ENCODE measurements around the gene SEPTIN12.

The SEPTIN12 gene

GRCh38 chr16:4803401-4803844 lies 15.3 kb upstream of the SEPTIN12 start:
- FAIRE-seq, result no peak
- no peak for DNase-seq (ENCODE audit: insufficient read length, low spot score)
- no peak for TF ChIP-seq CTCF (IDR thresholded peaks at IDR 0.05; ENCODE audit: insufficient read depth, missing control alignments)

GRCh38 chr16:4802659-4803287 lies 14.6 kb upstream of the SEPTIN12 start:
- no peak for FAIRE-seq
- TF ChIP-seq CTCF (IDR thresholded peaks at IDR 0.05; ENCODE audit: insufficient read depth, missing control alignments), result no peak
- peak; percentile 94 for DNase-seq (ENCODE audit: insufficient read length, low spot score)

GRCh38 chr16:4801962-4802658 lies 14.0 kb upstream of the SEPTIN12 start, which contains the start of gene ROGDI:
Gene ROGDI, minus strand, starts transcription at chr16:4802633. Its CDS starts 62 bp downstream, at chr16:4802571.
- no peak for TF ChIP-seq CTCF (IDR thresholded peaks at IDR 0.05; ENCODE audit: insufficient read depth, missing control alignments)
- no peak for FAIRE-seq

GRCh38 chr16:4801051-4801961 lies 13.2 kb upstream of the SEPTIN12 start:
- TF ChIP-seq CTCF (IDR thresholded peaks at IDR 0.05; ENCODE audit: insufficient read depth, missing control alignments), result no peak
- no peak for DNase-seq (ENCODE audit: insufficient read length, low spot score)
- FAIRE-seq, result no peak

More at GRCh38 chr16:4801962-4802658, 14.0 kb upstream of the SEPTIN12 start, which contains the start of gene ROGDI:
- peak; percentile 36 for DNase-seq (ENCODE audit: insufficient read length, low spot score)

- FAIRE-seq, result no peak
- TF ChIP-seq CTCF (IDR thresholded peaks at IDR 0.05; ENCODE audit: insufficient read depth, missing control alignments), result no peak
- no peak for DNase-seq (ENCODE audit: insufficient read length, low spot score)
Measured at GRCh38 chr16:4800290-4801041, 12.3 kb upstream of the SEPTIN12 start.

GRCh38 chr16:4799171-4799855 lies 11.2 kb upstream of the SEPTIN12 start:
- DNase-seq (ENCODE audit: insufficient read length, low spot score), result no peak
- no peak for FAIRE-seq
- TF ChIP-seq CTCF (IDR thresholded peaks at IDR 0.05; ENCODE audit: insufficient read depth, missing control alignments), result no peak

Data from D721Med (cell line).